ENCODE measurements around the gene CAB39L. TPM values are rescaled to one million over a fixed set of nuclear protein-coding genes. Genes with fewer than 3 reads are reported as not detected.

CAB39L gene
- total RNA-seq, 1 donor from 2014 or later: 8.8 TPM

DNA sequence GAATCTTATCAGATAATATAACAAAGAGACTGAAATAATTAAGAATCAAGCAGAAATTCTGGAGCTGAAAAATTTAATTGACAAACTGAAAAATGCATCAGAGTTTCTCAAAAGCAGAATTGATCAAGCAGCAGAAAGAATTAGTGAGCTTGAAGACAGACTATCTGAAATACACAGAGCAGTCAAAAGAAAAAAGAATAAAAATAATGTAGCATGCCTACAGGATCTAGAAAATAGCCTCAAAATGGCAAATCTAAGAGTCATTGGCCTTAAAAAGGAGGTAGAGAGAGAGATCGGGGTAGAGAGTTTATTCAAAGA is 39.2 kb downstream of the CAB39L start:
- Mint-ChIP-seq H3K27me3 (no peaks in the 10 kb centered on the region), H3K27ac (no peak overlapping the region), H3K36me3 (ENCODE audit: insufficient read depth) (peaks cover 6% of the 10 kb centered on the region), H3K4me1 (ENCODE audit: low read depth) (peaks cover 16% of the 10 kb centered on the region), H3K4me3 (ENCODE audit: low read depth) (no peak overlapping the region), H3K9me3 (ENCODE audit: low read depth) (peaks cover 8% of the 10 kb centered on the region)
- DNase-seq (ENCODE audit: low spot score, unreplicated experiment): no peak
- TF ChIP-seq, protein P1, sequence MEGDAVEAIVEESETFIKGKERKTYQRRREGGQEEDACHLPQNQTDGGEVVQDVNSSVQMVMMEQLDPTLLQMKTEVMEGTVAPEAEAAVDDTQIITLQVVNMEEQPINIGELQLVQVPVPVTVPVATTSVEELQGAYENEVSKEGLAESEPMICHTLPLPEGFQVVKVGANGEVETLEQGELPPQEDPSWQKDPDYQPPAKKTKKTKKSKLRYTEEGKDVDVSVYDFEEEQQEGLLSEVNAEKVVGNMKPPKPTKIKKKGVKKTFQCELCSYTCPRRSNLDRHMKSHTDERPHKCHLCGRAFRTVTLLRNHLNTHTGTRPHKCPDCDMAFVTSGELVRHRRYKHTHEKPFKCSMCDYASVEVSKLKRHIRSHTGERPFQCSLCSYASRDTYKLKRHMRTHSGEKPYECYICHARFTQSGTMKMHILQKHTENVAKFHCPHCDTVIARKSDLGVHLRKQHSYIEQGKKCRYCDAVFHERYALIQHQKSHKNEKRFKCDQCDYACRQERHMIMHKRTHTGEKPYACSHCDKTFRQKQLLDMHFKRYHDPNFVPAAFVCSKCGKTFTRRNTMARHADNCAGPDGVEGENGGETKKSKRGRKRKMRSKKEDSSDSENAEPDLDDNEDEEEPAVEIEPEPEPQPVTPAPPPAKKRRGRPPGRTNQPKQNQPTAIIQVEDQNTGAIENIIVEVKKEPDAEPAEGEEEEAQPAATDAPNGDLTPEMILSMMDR (IDR thresholded peaks at IDR 0.05; ENCODE audit: unreplicated experiment): no peak

GRCh38 chr13:49403996-49404702 is 39.7 kb downstream of the CAB39L start:
- TF ChIP-seq, protein P1 (IDR thresholded peaks at IDR 0.05; ENCODE audit: unreplicated experiment): no peak
- H3K4me3 Mint-ChIP-seq (ENCODE audit: low read depth): no peak overlapping the region
- peaks cover 8% of the 10 kb centered on the region for H3K9me3 Mint-ChIP-seq (ENCODE audit: low read depth)
- H3K4me1 Mint-ChIP-seq (ENCODE audit: low read depth): peaks cover 17% of the 10 kb centered on the region
- no peak for DNase-seq (ENCODE audit: low spot score, unreplicated experiment)
- H3K36me3 Mint-ChIP-seq (ENCODE audit: insufficient read depth): peaks cover 6% of the 10 kb centered on the region
- no peaks in the 10 kb centered on the region for H3K27me3 Mint-ChIP-seq
- no peak overlapping the region for H3K27ac Mint-ChIP-seq

- no peaks in the 10 kb centered on the region for H3K27me3 Mint-ChIP-seq
- H3K4me3 Mint-ChIP-seq (ENCODE audit: low read depth): peak overlapping the region; percentile 58
- H3K27ac Mint-ChIP-seq: peak overlapping the region; percentile 90
- H3K36me3 Mint-ChIP-seq (ENCODE audit: insufficient read depth): peaks cover 4% of the 10 kb centered on the region
- TF ChIP-seq, protein P1 (IDR thresholded peaks at IDR 0.05; ENCODE audit: unreplicated experiment): no peak
- peaks cover 8% of the 10 kb centered on the region for H3K9me3 Mint-ChIP-seq (ENCODE audit: low read depth)
- no peak for DNase-seq (ENCODE audit: low spot score, unreplicated experiment)
- H3K4me1 Mint-ChIP-seq (ENCODE audit: low read depth): peaks cover 21% of the 10 kb centered on the region
Measured at GRCh38 chr13:49400755-49401659, 42.9 kb downstream of the CAB39L start.

DNA sequence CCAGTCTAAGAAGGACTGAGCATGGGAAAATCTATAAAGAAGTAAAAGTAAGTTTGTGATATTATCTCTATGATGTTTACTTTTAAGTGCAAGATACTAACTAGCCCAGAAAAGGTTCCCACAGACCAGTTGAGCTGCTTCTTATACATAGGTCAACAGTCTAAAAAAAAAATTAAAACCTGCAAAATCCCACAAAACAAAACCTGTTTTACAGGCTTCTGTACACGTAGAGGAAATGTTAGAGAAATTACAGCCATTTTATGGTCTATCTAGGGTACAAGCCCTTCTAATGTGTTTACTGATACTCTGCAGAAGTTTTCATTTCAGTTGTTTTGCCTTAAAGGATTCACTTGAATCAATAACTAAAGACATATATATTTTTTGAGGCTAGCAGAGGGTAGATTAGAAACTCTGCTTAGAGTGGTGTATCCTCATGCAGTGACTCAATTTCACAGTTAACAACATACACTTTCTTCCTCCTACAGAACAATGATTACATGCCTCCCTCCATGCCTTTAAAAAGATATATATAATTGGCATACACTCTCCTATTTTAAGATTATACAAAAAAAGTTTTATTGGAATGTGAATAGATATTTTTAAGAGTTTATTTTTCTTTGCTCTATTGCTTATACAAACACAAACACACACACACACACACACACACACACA is 43.9 kb downstream of the CAB39L start:
- no peak overlapping the region for H3K4me3 Mint-ChIP-seq (ENCODE audit: low read depth)
- TF ChIP-seq, protein P1 (IDR thresholded peaks at IDR 0.05; ENCODE audit: unreplicated experiment): no peak
- H3K9me3 Mint-ChIP-seq (ENCODE audit: low read depth): peaks cover 4% of the 10 kb centered on the region
- H3K4me1 Mint-ChIP-seq (ENCODE audit: low read depth): peaks cover 21% of the 10 kb centered on the region
- DNase-seq (ENCODE audit: low spot score, unreplicated experiment): no peak
- no peaks in the 10 kb centered on the region for H3K27me3 Mint-ChIP-seq
- H3K36me3 Mint-ChIP-seq (ENCODE audit: insufficient read depth): peaks cover 3% of the 10 kb centered on the region
- no peak overlapping the region for H3K27ac Mint-ChIP-seq

DNA sequence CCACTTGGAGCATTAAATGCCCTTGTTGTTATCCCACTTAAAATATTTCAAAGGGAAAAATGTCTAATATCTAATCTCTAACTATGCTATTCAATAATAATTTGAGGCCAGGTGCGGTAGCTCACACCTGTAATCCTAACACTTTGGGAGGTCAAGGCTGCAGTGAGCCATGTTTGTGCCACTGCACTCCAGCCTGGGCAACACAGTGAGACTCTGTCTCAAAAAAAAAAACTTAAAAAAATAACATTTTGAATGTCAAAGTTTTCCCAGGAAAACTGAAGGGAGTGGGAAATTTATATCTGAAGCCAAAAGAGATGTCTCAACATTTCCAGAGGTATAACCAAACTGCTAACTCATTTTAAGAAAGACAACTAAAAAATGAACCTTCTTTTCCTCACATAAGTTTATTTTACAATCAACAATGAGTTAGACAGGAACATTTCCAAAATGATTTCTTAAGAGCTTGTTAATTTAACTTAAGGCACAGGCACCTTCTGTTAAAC is 47.9 kb downstream of the CAB39L start:
- H3K27me3 Mint-ChIP-seq: no peaks in the 10 kb centered on the region
- H3K9me3 Mint-ChIP-seq (ENCODE audit: low read depth): no peaks in the 10 kb centered on the region
- DNase-seq (ENCODE audit: low spot score, unreplicated experiment): no peak
- H3K27ac Mint-ChIP-seq: no peak overlapping the region
- H3K4me3 Mint-ChIP-seq (ENCODE audit: low read depth): no peak overlapping the region
- TF ChIP-seq, protein P1 (IDR thresholded peaks at IDR 0.05; ENCODE audit: unreplicated experiment): no peak
- H3K36me3 Mint-ChIP-seq (ENCODE audit: insufficient read depth): no peaks in the 10 kb centered on the region
- H3K4me1 Mint-ChIP-seq (ENCODE audit: low read depth): peaks cover 15% of the 10 kb centered on the region

Data from progenitor cell of endocrine pancreas (in vitro differentiated cells).